Measurements from ENCODE around the gene AFP.

AFP gene

GRCh38 chr4:73459048-73459421, 23.0 kb downstream of the AFP start:
- DNase-seq (ENCODE audit: low spot score) = no peak

- no peak for DNase-seq (ENCODE audit: low spot score)
Observed at GRCh38 chr4:73460913-73461522, 25.0 kb downstream of the AFP start.

- DNase-seq (ENCODE audit: low spot score) = no peak
Observed at GRCh38 chr4:73468170-73468569, 32.1 kb downstream of the AFP start.

GRCh38 chr4:73470728-73471127, 34.7 kb downstream of the AFP start:
- DNase-seq (ENCODE audit: low spot score) = no peak

- DNase-seq (ENCODE audit: low spot score) = no peak
Observed at GRCh38 chr4:73477176-73477575, 41.2 kb downstream of the AFP start.

- no peak for DNase-seq (ENCODE audit: low spot score)
Observed at GRCh38 chr4:73479323-73479722, 43.3 kb downstream of the AFP start.

- no peak for DNase-seq (ENCODE audit: low spot score)
Observed at GRCh38 chr4:73481358-73481757, 45.3 kb downstream of the AFP start, which contains the start of gene AFM. Gene AFM, plus strand, starts transcription at chr4:73481745. Its CDS starts 31 bp downstream, at chr4:73481776.

GRCh38 chr4:73485085-73485484, 49.1 kb downstream of the AFP start:
- no peak for DNase-seq (ENCODE audit: low spot score)

GRCh38 chr4:73485596-73485995, 49.6 kb downstream of the AFP start:
- DNase-seq (ENCODE audit: low spot score) = no peak

- DNase-seq (ENCODE audit: low spot score) = no peak
Observed at GRCh38 chr4:73486497-73486896, 50.5 kb downstream of the AFP start.

- DNase-seq (ENCODE audit: low spot score) = no peak
Observed at GRCh38 chr4:73487233-73487632, 51.2 kb downstream of the AFP start.

GRCh38 chr4:73499996-73500765, 64.2 kb downstream of the AFP start:
- DNase-seq (ENCODE audit: low spot score) = no peak

GRCh38 chr4:73501664-73502265, 65.7 kb downstream of the AFP start:
- no peak for DNase-seq (ENCODE audit: low spot score)

GRCh38 chr4:73505567-73505966, 69.5 kb downstream of the AFP start:
- DNase-seq (ENCODE audit: low spot score) = no peak
